A673 (cell line): ENCODE data around the gene IL1RAPL2.

Experiments
- CTCF ChIP-seq: fragments of 300-800, 200-600 bp; sonication (generic); conservative IDR thresholded peaks from 2 replicates; pipeline ENCODE4 v1.5.1; 2017; ENCODE audit warnings: low read depth, mild to moderate bottlenecking, antibody characterized with exemption, low read length, moderate library complexity, mixed read lengths
- EZH2 ChIP-seq: fragments of 200-600 bp; sonication (generic); IDR thresholded peaks from 2 replicates; pipeline ENCODE4 v1.6.1; 2017; ENCODE audit warnings: borderline replicate concordance, low read depth, mild to moderate bottlenecking, mixed read lengths, antibody characterized with exemption, low read length; ENCODE audit not compliant: poor library complexity, severe bottlenecking

GRCh38 chrX:105634180-105634579 is 1068.2 kb downstream of the IL1RAPL2 start:
- no peak for TF ChIP-seq CTCF
- no peak for TF ChIP-seq EZH2
